ENCODE data around the gene C16orf89. TPM values are rescaled to one million over a fixed set of nuclear protein-coding genes. Genes with fewer than 3 reads are reported as not detected.

C16orf89 gene
- total RNA-seq, 1 donor from 2014 or later = 4.6 TPM

- Histone ChIP-seq H3K4me3 (peak overlapping the region; percentile 87 to 99), H3K36me3 (no peaks in the 10 kb centered on the region), H3K9me3 (no peaks in the 10 kb centered on the region), H3K27ac (peak overlapping the region; percentile 34 to 54), H3K4me1 (peaks cover 11 to 14% of the 10 kb centered on the region in 2 donors), H3K27me3 (no peaks in the 10 kb centered on the region)
- intact Hi-C loops (cut with DNase I) = loop anchor here (5.0 kb wide), 1 partner anchor 38 kb away; the partner anchor contains the start of gene ALG1
- no peak for DNase-seq (ENCODE audit: low spot score in 2 of 2)
- no peak for TF ChIP-seq CTCF (IDR thresholded peaks at IDR 0.05)
Measured at GRCh38 chr16:5034167-5034523, 31.6 kb downstream of the C16orf89 start.

- Histone ChIP-seq H3K4me3 (peak within 1 kb of the TSS; percentile 87 to 99), H3K27me3 (no peaks in the 10 kb centered on the region), H3K4me1 (peaks cover 11 to 14% of the 10 kb centered on the region in 2 donors), H3K27ac (peak within 1 kb of the TSS; percentile 34 to 54), H3K36me3 (peaks cover 0 to 4% of the 10 kb centered on the region in 2 donors), H3K9me3 (no peaks in the 10 kb centered on the region)
- intact Hi-C loops (cut with DNase I) = loop anchor here (5.0 kb wide), 1 partner anchor 39 kb away; the partner anchor contains the start of gene ALG1
- DNase-seq (ENCODE audit: low spot score in 2 of 2) = peak; percentile 37 to 94
- TF ChIP-seq CTCF (IDR thresholded peaks at IDR 0.05) = no peak
Measured at GRCh38 chr16:5033256-5034166, 32.2 kb downstream of the C16orf89 start, which contains the start of gene NAGPA. Gene NAGPA (minus strand): TSS chr16:5033935. CDS start chr16:5033914, 21 bp downstream.

GRCh38 chr16:5032748-5033167 is 33.0 kb downstream of the C16orf89 start:
- intact Hi-C loops (cut with DNase I) = loop anchor here (5.0 kb wide), 1 partner anchor 40 kb away; the partner anchor contains the start of gene ALG1
- peaks cover 11 to 14% of the 10 kb centered on the region in 2 donors for H3K4me1 ChIP-seq
- no peak overlapping the region for H3K27ac ChIP-seq
- H3K27me3 ChIP-seq = no peaks in the 10 kb centered on the region
- peaks cover 1 to 9% of the 10 kb centered on the region in 2 donors for H3K36me3 ChIP-seq
- TF ChIP-seq CTCF (IDR thresholded peaks at IDR 0.05) = no peak
- no peak for DNase-seq (ENCODE audit: low spot score in 2 of 2)
- no peaks in the 10 kb centered on the region for H3K9me3 ChIP-seq
- H3K4me3 ChIP-seq = peak overlapping the region; percentile 87 to 99

GRCh38 chr16:5031601-5032000 is 34.2 kb downstream of the C16orf89 start:
- Histone ChIP-seq H3K27ac (no peak overlapping the region), H3K4me1 (peaks cover 11 to 14% of the 10 kb centered on the region in 2 donors), H3K36me3 (peaks cover 7 to 11% of the 10 kb centered on the region in 2 donors), H3K27me3 (no peaks in the 10 kb centered on the region), H3K4me3 (no peak overlapping the region), H3K9me3 (no peaks in the 10 kb centered on the region)
- no peak for DNase-seq (ENCODE audit: low spot score in 2 of 2)
- TF ChIP-seq CTCF (IDR thresholded peaks at IDR 0.05) = no peak
- intact Hi-C loops (cut with DNase I) = loop anchor here (5.0 kb wide), 1 partner anchor 41 kb away; the partner anchor contains the start of gene ALG1

- peaks cover 7 to 11% of the 10 kb centered on the region in 2 donors for H3K36me3 ChIP-seq
- intact Hi-C loops (cut with DNase I) = loop anchor here (5.0 kb wide), 1 partner anchor 42 kb away; the partner anchor contains the start of gene ALG1
- DNase-seq (ENCODE audit: low spot score in 2 of 2) = no peak
- no peak for TF ChIP-seq CTCF (IDR thresholded peaks at IDR 0.05)
- no peak overlapping the region for H3K4me3 ChIP-seq
- no peaks in the 10 kb centered on the region for H3K9me3 ChIP-seq
- no peaks in the 10 kb centered on the region for H3K27me3 ChIP-seq
- peaks cover 11 to 14% of the 10 kb centered on the region in 2 donors for H3K4me1 ChIP-seq
- H3K27ac ChIP-seq = no peak overlapping the region
Measured at GRCh38 chr16:5030251-5030870, 35.4 kb downstream of the C16orf89 start.
